Measurements from ENCODE around the gene EFEMP1.
A peak's percentile ranks its signal among the peaks of the same experiment; 100 is the strongest.
"Not testable (repeated sequence)": the region's sequence is repeated elsewhere in the genome, so short reads cannot be mapped to it uniquely, and the experiment has no call there.

EFEMP1 gene

GRCh38 chr2:55831671-55832410 is 91.7 kb downstream of the EFEMP1 start:
- not testable (repeated sequence) for H3K4me3 ChIP-seq (ENCODE audit: low read depth, low read length); H3K27ac ChIP-seq (ENCODE audit: low read depth, low read length); H3K79me2 ChIP-seq (ENCODE audit: control insufficient read depth, insufficient read depth, low read length, unreplicated experiment)

GRCh38 chr2:55827855-55828254 is 95.7 kb downstream of the EFEMP1 start:
- no peaks in the 10 kb centered on the region for H3K36me3 ChIP-seq (ENCODE audit: insufficient read depth, low read length)
- peak overlapping the region; percentile 2 for H2AFZ ChIP-seq (ENCODE audit: low read length, unreplicated experiment)
- H3K27ac ChIP-seq (ENCODE audit: low read depth, low read length), result no peak overlapping the region
- H3K4me1 ChIP-seq (ENCODE audit: control insufficient read depth, insufficient read depth, low read length, unreplicated experiment), result peaks cover 13% of the 10 kb centered on the region
- no peaks in the 10 kb centered on the region for H3K79me2 ChIP-seq (ENCODE audit: control insufficient read depth, insufficient read depth, low read length, unreplicated experiment)
- H3K27me3 ChIP-seq (ENCODE audit: insufficient read depth, low read length), result no peaks in the 10 kb centered on the region
- H3K4me3 ChIP-seq (ENCODE audit: low read depth, low read length), result no peak overlapping the region

More at GRCh38 chr2:55831671-55832410, 91.7 kb downstream of the EFEMP1 start:
- peaks cover 13% of the 10 kb centered on the region for H3K4me1 ChIP-seq (ENCODE audit: control insufficient read depth, insufficient read depth, low read length, unreplicated experiment)
- not testable (repeated sequence) for H2AFZ ChIP-seq (ENCODE audit: low read length, unreplicated experiment); H3K27me3 ChIP-seq (ENCODE audit: insufficient read depth, low read length); H3K36me3 ChIP-seq (ENCODE audit: insufficient read depth, low read length)

- H3K4me1 ChIP-seq (ENCODE audit: control insufficient read depth, insufficient read depth, low read length, unreplicated experiment), result peaks cover 13% of the 10 kb centered on the region
- H3K27me3 ChIP-seq (ENCODE audit: insufficient read depth, low read length); H3K27ac ChIP-seq (ENCODE audit: low read depth, low read length); H3K36me3 ChIP-seq (ENCODE audit: insufficient read depth, low read length); H3K4me3 ChIP-seq (ENCODE audit: low read depth, low read length); H3K79me2 ChIP-seq (ENCODE audit: control insufficient read depth, insufficient read depth, low read length, unreplicated experiment): not testable (repeated sequence)
- H2AFZ ChIP-seq (ENCODE audit: low read length, unreplicated experiment), result peak overlapping the region; percentile 2
Observed at GRCh38 chr2:55827428-55827827, 96.2 kb downstream of the EFEMP1 start.

GRCh38 chr2:55826246-55826645 is 97.3 kb downstream of the EFEMP1 start:
- Histone ChIP-seq H3K36me3 (ENCODE audit: insufficient read depth, low read length) (no peaks in the 10 kb centered on the region), H3K4me3 (ENCODE audit: low read depth, low read length) (no peak overlapping the region), H3K27me3 (ENCODE audit: insufficient read depth, low read length) (no peaks in the 10 kb centered on the region), H3K4me1 (ENCODE audit: control insufficient read depth, insufficient read depth, low read length, unreplicated experiment) (peaks cover 13% of the 10 kb centered on the region), H3K79me2 (ENCODE audit: control insufficient read depth, insufficient read depth, low read length, unreplicated experiment) (no peaks in the 10 kb centered on the region), H3K27ac (ENCODE audit: low read depth, low read length) (no peak overlapping the region), H2AFZ (ENCODE audit: low read length, unreplicated experiment) (no peak overlapping the region)

- Histone ChIP-seq H3K79me2 (ENCODE audit: control insufficient read depth, insufficient read depth, low read length, unreplicated experiment) (no peaks in the 10 kb centered on the region), H3K36me3 (ENCODE audit: insufficient read depth, low read length) (no peaks in the 10 kb centered on the region), H3K4me1 (ENCODE audit: control insufficient read depth, insufficient read depth, low read length, unreplicated experiment) (peaks cover 13% of the 10 kb centered on the region), H3K27ac (ENCODE audit: low read depth, low read length) (no peak overlapping the region), H3K4me3 (ENCODE audit: low read depth, low read length) (no peak overlapping the region), H2AFZ (ENCODE audit: low read length, unreplicated experiment) (no peak overlapping the region), H3K27me3 (ENCODE audit: insufficient read depth, low read length) (no peaks in the 10 kb centered on the region)
Observed at GRCh38 chr2:55824551-55825096, 99.0 kb downstream of the EFEMP1 start.

Measured in ACC112 (cell line).